ENCODE data around the gene SLC9A6.
"Not testable (repeated sequence)": the region's sequence is repeated elsewhere in the genome, so short reads cannot be mapped to it uniquely, and the experiment has no call there.

Gene SLC9A6

DNA sequence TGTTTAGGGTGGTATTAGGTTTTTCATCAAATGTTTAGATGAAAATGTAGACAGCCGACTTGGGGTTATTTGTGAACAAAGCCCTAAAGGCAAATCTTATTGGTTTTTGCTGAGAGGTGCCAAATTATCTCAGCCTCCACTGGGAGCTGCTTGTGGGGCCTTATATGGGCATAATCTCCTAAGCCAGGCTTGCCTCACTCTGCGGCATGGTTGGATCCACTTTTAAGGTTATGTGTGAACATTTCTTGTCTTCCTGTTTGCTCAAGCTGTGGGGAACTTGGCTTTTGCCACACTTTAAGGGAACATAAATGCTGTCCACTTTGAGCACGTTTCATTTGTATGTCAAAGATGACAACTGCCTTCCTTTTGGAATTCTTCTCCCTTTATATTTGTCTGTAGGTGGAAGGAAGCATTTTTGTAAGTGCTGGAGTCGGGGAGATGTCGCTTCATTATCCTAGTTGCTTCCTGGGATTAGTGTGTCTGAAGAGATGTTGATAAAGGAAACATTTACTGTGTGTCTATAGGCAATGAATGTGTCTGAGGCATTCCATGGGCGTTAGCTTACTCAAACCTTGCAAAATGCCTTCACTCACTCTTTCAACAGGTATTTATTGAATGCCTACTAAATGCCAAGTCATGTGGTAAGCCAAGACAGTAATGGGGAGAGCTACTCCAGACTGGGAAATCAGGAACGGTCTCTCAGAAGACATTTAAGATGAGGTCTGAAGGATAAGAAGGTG, 78.3 kb downstream of the SLC9A6 start:
- DNase-seq (ENCODE audit: low read depth, low spot score) = no peak

DNA sequence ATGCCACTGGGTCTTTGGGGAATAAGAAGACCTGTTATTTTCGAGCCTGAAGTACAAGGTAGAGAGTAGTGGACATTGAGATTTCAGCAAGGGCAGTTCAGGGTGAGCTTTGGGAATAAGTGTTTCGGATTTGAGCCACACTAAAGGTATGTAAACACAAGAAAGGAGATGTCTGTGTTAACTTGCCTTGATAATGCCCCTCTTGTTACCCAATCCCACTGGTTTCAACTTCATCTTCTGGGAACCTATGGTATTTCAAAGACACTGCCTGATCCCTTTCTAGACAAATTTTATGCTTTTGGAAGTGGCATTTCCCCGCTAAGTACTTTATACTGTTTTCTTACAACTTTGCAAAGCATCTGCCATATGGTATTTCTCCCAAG, 79.4 kb downstream of the SLC9A6 start:
- no peak for DNase-seq (ENCODE audit: low read depth, low spot score)

GRCh38 chrX:136065044-136065671, 79.9 kb downstream of the SLC9A6 start:
- DNase-seq (ENCODE audit: low read depth, low spot score) = no peak

DNA sequence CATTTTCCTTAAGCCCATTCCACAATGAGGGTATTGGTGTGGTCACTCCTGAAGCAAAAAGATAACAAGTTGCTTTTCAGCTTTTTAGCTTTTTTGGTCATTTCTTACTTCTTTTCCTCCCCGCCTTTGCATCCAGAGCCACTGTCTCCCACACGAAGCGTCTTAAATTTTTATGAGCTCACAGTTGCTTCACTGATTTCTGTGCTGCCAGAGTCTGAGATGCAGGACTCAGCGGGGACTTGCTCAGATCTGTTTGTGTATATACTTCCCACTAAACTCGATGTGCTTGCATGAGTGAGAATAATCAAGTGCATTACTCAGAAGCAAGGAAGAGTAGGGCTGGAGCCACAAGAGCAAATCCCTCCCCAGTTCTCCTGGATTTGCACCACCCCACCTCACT, 81.9 kb downstream of the SLC9A6 start:
- DNase-seq (ENCODE audit: low read depth, low spot score) = no peak

GRCh38 chrX:136067966-136068365, 82.7 kb downstream of the SLC9A6 start:
- no peak for DNase-seq (ENCODE audit: low read depth, low spot score)

GRCh38 chrX:136076942-136077341, 91.7 kb downstream of the SLC9A6 start:
- no peak for DNase-seq (ENCODE audit: low read depth, low spot score)

- no peak for DNase-seq (ENCODE audit: low read depth, low spot score)
Measured at GRCh38 chrX:136080766-136081165, 95.5 kb downstream of the SLC9A6 start.

- no peak for DNase-seq (ENCODE audit: low read depth, low spot score)
Measured at GRCh38 chrX:136086521-136086920, 101.3 kb downstream of the SLC9A6 start.

DNA sequence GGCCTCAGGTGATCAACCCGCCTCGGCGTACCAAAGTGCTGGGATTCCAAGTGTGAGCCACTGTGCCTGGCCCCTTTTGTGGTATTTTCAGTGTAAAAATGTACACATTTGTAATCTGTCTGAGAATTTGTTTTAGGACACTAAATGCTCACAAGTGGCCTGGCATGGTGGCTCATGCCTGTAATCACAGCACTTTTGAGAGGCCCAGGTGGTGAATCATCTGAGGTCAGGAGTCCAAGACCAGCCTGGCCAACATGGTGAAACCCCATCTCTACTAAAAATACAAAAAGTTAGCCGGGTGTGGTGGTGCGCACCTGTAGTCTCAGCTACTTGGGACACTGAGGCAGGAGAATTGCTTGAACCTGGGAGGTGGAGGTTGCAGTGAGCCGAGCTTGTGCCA, 106.7 kb downstream of the SLC9A6 start:
- not testable (repeated sequence) for DNase-seq (ENCODE audit: low read depth, low spot score)

DNA sequence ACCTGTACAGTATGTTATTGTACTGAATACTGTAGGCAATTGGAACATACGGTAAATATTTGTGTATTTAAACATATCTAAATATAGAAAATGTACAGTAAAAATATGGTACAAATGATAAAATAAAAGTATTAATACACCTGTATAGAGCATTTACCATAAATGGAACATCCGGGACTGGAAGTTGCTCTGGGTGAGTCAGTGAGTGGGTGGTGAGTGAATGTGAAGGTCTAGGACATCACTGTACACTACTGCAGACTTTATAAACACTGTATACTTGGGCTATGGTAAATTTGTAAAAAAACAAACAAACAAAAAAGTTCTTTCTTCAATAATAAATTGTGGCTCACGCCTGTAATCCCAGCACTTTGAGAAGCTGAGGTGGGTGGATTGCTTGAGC, 109.7 kb downstream of the SLC9A6 start:
- DNase-seq (ENCODE audit: low read depth, low spot score) = no peak

All from smooth muscle cell of the brain vasculature (primary cell).